PC-9 (cell line): ENCODE data around the gene NRG3. TPM values are rescaled to one million over a fixed set of nuclear protein-coding genes. Genes with fewer than 3 reads are reported as not detected.

Experiments
- BruUV-seq: library from RNA; stranded (reverse); fragments of 400-500 nt; replicated peaks from 2 replicates; lab custom pipeline; 2021; lab: Mats Ljungman, UMichigan
- CTCF ChIA-PET: fragments of 300-600 bp; sonication (Branson Sonifier 250); formaldehyde crosslinking; loops from one replicate; lab custom pipeline; 2022; ENCODE audit warnings: antibody characterized with exemption; lab: Charles Lee
- POLR2A ChIA-PET: fragments of 300-600 bp; sonication (Branson Sonifier 250); formaldehyde crosslinking; loops from one replicate; lab custom pipeline; 2022; ENCODE audit warnings: antibody characterized with exemption; ENCODE audit not compliant: unreplicated experiment; lab: Charles Lee
- DNase-seq, 2 experiments: peaks; one replicate each; pipeline versions ENCODE4 v3.0.0 to v3.0.0-alpha.2; 2015 to 2022; ENCODE audit warnings: mixed read lengths in 1 of 2
- H2AFZ ChIP-seq: fragments of 200-600 bp; sonication (generic); 2 replicates; pipeline ENCODE4 v1.8.1; 2017; ENCODE audit warnings: antibody characterized with exemption
- H3F3A ChIP-seq: fragments of 200-600 bp; sonication (generic); 2 replicates; pipeline ENCODE4 v1.8.1; 2017; ENCODE audit warnings: antibody characterized with exemption, mild to moderate bottlenecking, low read depth; ENCODE audit not compliant: insufficient read depth
- H3K27ac ChIP-seq: fragments of 200-600 bp; sonication (generic); 2 replicates; pipeline ENCODE4 v1.6.1; 2016; ENCODE audit warnings: mixed run types
- H3K27me3 ChIP-seq: fragments of 200-600 bp; sonication (generic); 2 replicates; pipeline ENCODE4 v1.6.1; 2016; ENCODE audit warnings: low read depth, mixed run types; ENCODE audit not compliant: insufficient read depth
- H3K36me3 ChIP-seq: fragments of 200-600 bp; sonication (generic); 2 replicates; pipeline ENCODE4 v1.6.1; 2016; ENCODE audit warnings: low read depth, mixed run types
- H3K4me1 ChIP-seq: fragments of 200-600 bp; sonication (generic); replicated peaks from 2 replicates; pipeline ENCODE4 v1.6.1; 2016; ENCODE audit warnings: mixed run types; ENCODE audit not compliant: insufficient read depth
- H3K4me2 ChIP-seq: fragments of 200-600 bp; sonication (generic); 2 replicates; pipeline ENCODE4 v1.6.1; 2017; ENCODE audit warnings: mixed run types
- H3K4me3 ChIP-seq: fragments of 200-600 bp; sonication (generic); 2 replicates; pipeline ENCODE4 v1.6.1; 2016; ENCODE audit warnings: mixed run types
- H3K79me2 ChIP-seq: fragments of 200-600 bp; sonication (generic); 2 replicates; pipeline ENCODE4 v1.6.1; 2017; ENCODE audit warnings: low read depth, mixed run types
- H3K9me2 ChIP-seq: fragments of 200-600 bp; sonication (generic); 2 replicates; pipeline ENCODE4 v1.8.1; 2017; ENCODE audit warnings: mild to moderate bottlenecking; ENCODE audit not compliant: insufficient read depth
- H3K9me3 ChIP-seq: fragments of 200-600 bp; sonication (generic); 2 replicates; pipeline ENCODE4 v1.8.1; 2016; ENCODE audit warnings: low read depth; ENCODE audit not compliant: insufficient read depth
- H4K20me1 ChIP-seq: fragments of 200-600 bp; sonication (generic); 2 replicates; pipeline ENCODE4 v1.8.1; 2017; ENCODE audit not compliant: insufficient read depth
- EZH2 ChIP-seq: fragments of 200-600 bp; sonication (generic); IDR thresholded peaks from 2 replicates; pipeline ENCODE4 v1.8.0; 2017; ENCODE audit warnings: antibody characterized with exemption, low read depth
- intact Hi-C: fragments of 100-400 bp; cut with micrococcal nuclease; formaldehyde crosslinking; loops from one replicate; pipeline ENCODE4 v1.10.0; 2022; ENCODE audit not compliant: unreplicated experiment
- total RNA-seq: library from RNA; stranded (reverse); gene quantifications from 2 replicates; pipeline ENCODE4 v1.2.3, GENCODE V29; 2021
- TF ChIP-seq, protein P1 (sequence below): fragments of 200-600 bp; sonication (generic); conservative IDR thresholded peaks from 2 replicates; pipeline ENCODE4 v1.6.1; 2017; ENCODE audit warnings: mixed run types, antibody characterized with exemption, mild to moderate bottlenecking, moderate library complexity

Gene NRG3
- total RNA-seq, 1 experiment from 2014 or later, result not detected

GRCh38 chr10:81915504-81915897 is 40.5 kb downstream of the NRG3 start:
- H3F3A ChIP-seq, result no peaks in the 10 kb centered on the region
- H3K4me2 ChIP-seq, result no peak overlapping the region
- H4K20me1 ChIP-seq, result no peaks in the 10 kb centered on the region
- TF ChIP-seq, protein P1, sequence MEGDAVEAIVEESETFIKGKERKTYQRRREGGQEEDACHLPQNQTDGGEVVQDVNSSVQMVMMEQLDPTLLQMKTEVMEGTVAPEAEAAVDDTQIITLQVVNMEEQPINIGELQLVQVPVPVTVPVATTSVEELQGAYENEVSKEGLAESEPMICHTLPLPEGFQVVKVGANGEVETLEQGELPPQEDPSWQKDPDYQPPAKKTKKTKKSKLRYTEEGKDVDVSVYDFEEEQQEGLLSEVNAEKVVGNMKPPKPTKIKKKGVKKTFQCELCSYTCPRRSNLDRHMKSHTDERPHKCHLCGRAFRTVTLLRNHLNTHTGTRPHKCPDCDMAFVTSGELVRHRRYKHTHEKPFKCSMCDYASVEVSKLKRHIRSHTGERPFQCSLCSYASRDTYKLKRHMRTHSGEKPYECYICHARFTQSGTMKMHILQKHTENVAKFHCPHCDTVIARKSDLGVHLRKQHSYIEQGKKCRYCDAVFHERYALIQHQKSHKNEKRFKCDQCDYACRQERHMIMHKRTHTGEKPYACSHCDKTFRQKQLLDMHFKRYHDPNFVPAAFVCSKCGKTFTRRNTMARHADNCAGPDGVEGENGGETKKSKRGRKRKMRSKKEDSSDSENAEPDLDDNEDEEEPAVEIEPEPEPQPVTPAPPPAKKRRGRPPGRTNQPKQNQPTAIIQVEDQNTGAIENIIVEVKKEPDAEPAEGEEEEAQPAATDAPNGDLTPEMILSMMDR, result no peak
- TF ChIP-seq EZH2, result no peak
- H3K4me3 ChIP-seq, result no peak overlapping the region
- H3K9me2 ChIP-seq, result no peaks in the 10 kb centered on the region
- no peaks in the 10 kb centered on the region for H3K4me1 ChIP-seq
- no peak for DNase-seq
- no peaks in the 10 kb centered on the region for H3K9me3 ChIP-seq
- H3K79me2 ChIP-seq, result no peaks in the 10 kb centered on the region
- BruUV-seq, result no TSS peak
- H3K36me3 ChIP-seq, result no peaks in the 10 kb centered on the region
- ChIA-PET CTCF (no interaction called here), POLR2A (no interaction called here)
- no peaks in the 10 kb centered on the region for H3K27me3 ChIP-seq
- intact Hi-C loops, result no loop called here
- H3K27ac ChIP-seq, result no peak overlapping the region
- no peak overlapping the region for H2AFZ ChIP-seq

DNA sequence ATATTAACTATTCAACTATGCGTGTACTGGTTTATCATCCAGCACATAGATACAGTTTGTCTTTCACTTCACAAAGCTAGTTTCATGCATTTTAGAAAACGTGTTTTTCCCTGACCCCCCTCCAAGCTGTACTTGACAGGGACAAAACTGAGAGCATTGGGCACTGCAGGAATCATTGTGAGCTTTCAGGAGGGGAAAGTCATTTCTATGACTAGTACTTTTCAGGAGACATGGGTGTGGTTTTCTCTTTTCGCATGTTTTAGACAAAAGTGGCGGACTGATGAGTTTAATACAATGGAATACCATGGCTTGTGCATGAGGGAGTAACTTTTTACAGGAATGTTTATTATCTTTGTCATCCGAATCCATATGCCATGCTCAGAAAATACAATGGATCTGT is 42.7 kb downstream of the NRG3 start:
- H3K36me3 ChIP-seq, result no peaks in the 10 kb centered on the region
- BruUV-seq, result no TSS peak
- no peaks in the 10 kb centered on the region for H3K27me3 ChIP-seq
- H4K20me1 ChIP-seq, result no peaks in the 10 kb centered on the region
- H3K27ac ChIP-seq, result no peak overlapping the region
- H3K79me2 ChIP-seq, result no peaks in the 10 kb centered on the region
- H3K9me3 ChIP-seq, result no peaks in the 10 kb centered on the region
- no peaks in the 10 kb centered on the region for H3K4me1 ChIP-seq
- no peak for DNase-seq
- H3F3A ChIP-seq, result no peaks in the 10 kb centered on the region
- no peak overlapping the region for H3K4me3 ChIP-seq
- intact Hi-C loops, result no loop called here
- CTCF ChIA-PET, result no interaction called here
- H3K9me2 ChIP-seq, result no peaks in the 10 kb centered on the region
- H2AFZ ChIP-seq, result no peak overlapping the region
- no peak for TF ChIP-seq EZH2
- TF ChIP-seq, protein P1, result no peak
- no peak overlapping the region for H3K4me2 ChIP-seq
- POLR2A ChIA-PET, result no interaction called here

DNA sequence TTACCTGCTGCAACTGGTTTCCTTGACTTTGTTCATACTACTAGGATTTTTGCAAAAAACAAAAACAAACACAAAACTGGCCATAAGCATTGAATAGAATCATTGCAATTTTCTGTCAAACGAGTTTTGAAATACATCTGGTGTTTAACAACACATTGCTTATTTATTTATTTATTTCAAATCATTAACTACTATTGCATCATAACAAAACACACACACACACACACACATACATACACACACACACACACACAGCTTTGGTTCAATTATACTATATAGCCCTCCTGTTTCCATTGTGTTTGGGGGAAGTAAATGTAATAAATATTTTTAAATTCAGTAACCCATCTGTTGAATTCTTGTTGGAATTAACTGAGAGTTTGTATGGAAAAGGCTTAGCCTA is 43.8 kb downstream of the NRG3 start:
- H3K4me1 ChIP-seq, result no peaks in the 10 kb centered on the region
- DNase-seq, result no peak
- no peak overlapping the region for H3K27ac ChIP-seq
- no peaks in the 10 kb centered on the region for H3K9me3 ChIP-seq
- ChIA-PET POLR2A (no interaction called here), CTCF (no interaction called here)
- no peaks in the 10 kb centered on the region for H3K36me3 ChIP-seq
- H3K79me2 ChIP-seq, result no peaks in the 10 kb centered on the region
- TF ChIP-seq, protein P1, result no peak
- TF ChIP-seq EZH2, result no peak
- H3K4me3 ChIP-seq, result no peak overlapping the region
- H4K20me1 ChIP-seq, result no peaks in the 10 kb centered on the region
- H3F3A ChIP-seq, result no peaks in the 10 kb centered on the region
- BruUV-seq, result no TSS peak
- H3K9me2 ChIP-seq, result no peaks in the 10 kb centered on the region
- intact Hi-C loops, result no loop called here
- H3K27me3 ChIP-seq, result no peaks in the 10 kb centered on the region
- H2AFZ ChIP-seq, result no peak overlapping the region
- no peak overlapping the region for H3K4me2 ChIP-seq
